ENCODE measurements around the gene CPED1. TPM values are rescaled to one million over a fixed set of nuclear protein-coding genes. Genes with fewer than 3 reads are reported as not detected.

CPED1 gene
- total and polyA plus RNA-seq, 10 of the 15 experiments (the other 5 are each of a cell fraction or from before 2014, with no cell fraction given), result 0.01 to 0.77 (median 0.10) TPM; not detected in 1

- TF ChIP-seq HCFC1 (IDR thresholded peaks at IDR 0.05; ENCODE audit: low read length) (no peak), SMC3 (IDR thresholded peaks at IDR 0.05; ENCODE audit: borderline replicate concordance, low read length) (no peak), REST (IDR thresholded peaks at IDR 0.05; ENCODE audit: low read depth, low read length) (no peak), LARP7 (IDR thresholded peaks at IDR 0.05) (no peak), RBBP5 (conservative IDR thresholded peaks at IDR 0.05) (no peak), ZZZ3 (IDR thresholded peaks at IDR 0.05; ENCODE audit: control insufficient read depth, insufficient read length, low read depth) (no peak), POLR2AphosphoS2 (IDR thresholded peaks at IDR 0.05; ENCODE audit: low read depth, low read length) (no peak), RELA (IDR thresholded peaks at IDR 0.05; ENCODE audit: borderline replicate concordance, partially characterized antibody) (no peak), NR2C2 (IDR thresholded peaks at IDR 0.05; ENCODE audit: borderline replicate concordance, control insufficient read depth, insufficient read length, low read depth) (no peak), YY1 (IDR thresholded peaks at IDR 0.05; ENCODE audit: low read depth, low read length) (no peak), PML (IDR thresholded peaks at IDR 0.05; ENCODE audit: low read length) (no peak), BRCA1 (IDR thresholded peaks at IDR 0.05; ENCODE audit: low read depth, low read length) (no peak), KLF5 (IDR thresholded peaks at IDR 0.05; ENCODE audit: partially characterized antibody) (no peak), RFX5 (IDR thresholded peaks at IDR 0.05; ENCODE audit: low read depth, low read length) (no peak), CHD4 (IDR thresholded peaks at IDR 0.05) (no peak), USF2 (IDR thresholded peaks at IDR 0.05; ENCODE audit: borderline replicate concordance, low read depth, low read length) (no peak)
- no TSS peak for BruUV-seq (replicated peaks)
- no peaks in the 10 kb centered on the region for H3K27me3 ChIP-seq (replicated peaks in 1 of 2; ENCODE audit: control insufficient read depth in 2 of 2, insufficient read depth in 2 of 2, low read length in 1 of 2)
- no peak overlapping the region for H2AFZ ChIP-seq (ENCODE audit: control insufficient read depth, low read depth, low read length)
- CTCF ChIA-PET, result interaction anchor here (1.0 kb wide), 2 partner anchors 54 to 58 kb away, joined by 3 to 5 read pairs; partner anchors contain the start of gene CPED1
- H3K4me1 ChIP-seq (ENCODE audit: control insufficient read depth, insufficient read depth, low read length), result no peaks in the 10 kb centered on the region
- no peaks in the 10 kb centered on the region for H3K9me3 ChIP-seq (replicated peaks; ENCODE audit: control insufficient read depth, insufficient read depth, low read length)
- SMC1A ChIA-PET (ENCODE audit: uncharacterized antibody, unreplicated experiment), result interaction anchor here (0.9 to 1.3 kb wide), 3 partner anchors 16 to 23 kb away, joined by 3 read pairs; no protein-coding TSS in a partner anchor
- in situ Hi-C loops (cut with MboI) (no loop called here), intact Hi-C loops (cut with micrococcal nuclease; ENCODE audit: unreplicated experiment) (no loop called here)
- WGBS (ENCODE audit: insufficient coverage, insufficient replicate concordance, low lambda C conversion rate, missing lambda C conversion rate), result 49% methylated on average over 3 of the region's 3 CpGs
- no peak overlapping the region for H3K9ac ChIP-seq (ENCODE audit: control insufficient read depth, insufficient read depth, low read length)
- no peaks in the 10 kb centered on the region for H3K79me2 ChIP-seq (ENCODE audit: control insufficient read depth, insufficient read depth, low read length)
- H3K36me3 ChIP-seq (ENCODE audit: control insufficient read depth in 2 of 2, insufficient read depth in 2 of 2, low read length in 1 of 2), result no peaks in the 10 kb centered on the region
- no peak for ATAC-seq
- H3K27ac ChIP-seq (ENCODE audit: control insufficient read depth, insufficient read depth), result no peak overlapping the region
- FAIRE-seq, result no peak
- RAD21 ChIA-PET (ENCODE audit: unreplicated experiment), result interaction anchor here (0.9 kb wide), 1 partner anchor 780 kb away, joined by 3 read pairs; no protein-coding TSS in a partner anchor
- no peak overlapping the region for H3K4me3 ChIP-seq
- no peak overlapping the region for H3K4me2 ChIP-seq (ENCODE audit: control insufficient read depth, insufficient read depth)
- no peak for DNase-seq (ENCODE audit: low read depth, low spot score)
- POLR2A ChIA-PET, result no interaction called here
- H4K20me1 ChIP-seq (ENCODE audit: control insufficient read depth, insufficient read depth), result no peaks in the 10 kb centered on the region
Measured at GRCh38 chr7:121042899-121043298, 54.4 kb downstream of the CPED1 start.
